CD4-positive, alpha-beta T cell treated with Interleukin-6 at 100 ng/mL for 8 hours (primary cell): ENCODE results near the gene LUC7L.
"Not testable (repeated sequence)": the region's sequence is repeated elsewhere in the genome, so short reads cannot be mapped to it uniquely, and the experiment has no call there.

Source experiments
- DNase-seq: peaks from one replicate; pipeline ENCODE4 v3.0.0-alpha.2; 2020; ENCODE audit warnings: mixed read lengths, low spot score

The LUC7L gene

GRCh38 chr16:179211-180092 lies 49.8 kb downstream of the LUC7L start:
- no peak for DNase-seq

DNA sequence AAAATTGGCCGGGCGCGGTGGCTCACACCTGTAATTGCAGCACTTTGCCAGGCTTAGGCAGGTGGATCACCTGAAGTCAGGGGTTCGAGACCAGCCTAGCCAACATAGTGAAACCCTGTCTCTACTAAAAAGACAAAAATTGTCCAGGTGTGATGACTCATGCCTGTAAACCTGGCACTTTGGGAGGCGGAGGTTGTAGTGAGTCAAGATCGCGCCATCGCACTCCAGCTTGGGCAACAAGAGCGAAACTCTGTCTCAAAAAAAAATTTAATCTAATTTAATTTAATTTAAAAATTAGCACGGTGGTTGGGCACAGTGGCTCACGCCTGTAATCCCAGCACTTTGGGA lies 50.6 kb downstream of the LUC7L start:
- DNase-seq = no peak

DNA sequence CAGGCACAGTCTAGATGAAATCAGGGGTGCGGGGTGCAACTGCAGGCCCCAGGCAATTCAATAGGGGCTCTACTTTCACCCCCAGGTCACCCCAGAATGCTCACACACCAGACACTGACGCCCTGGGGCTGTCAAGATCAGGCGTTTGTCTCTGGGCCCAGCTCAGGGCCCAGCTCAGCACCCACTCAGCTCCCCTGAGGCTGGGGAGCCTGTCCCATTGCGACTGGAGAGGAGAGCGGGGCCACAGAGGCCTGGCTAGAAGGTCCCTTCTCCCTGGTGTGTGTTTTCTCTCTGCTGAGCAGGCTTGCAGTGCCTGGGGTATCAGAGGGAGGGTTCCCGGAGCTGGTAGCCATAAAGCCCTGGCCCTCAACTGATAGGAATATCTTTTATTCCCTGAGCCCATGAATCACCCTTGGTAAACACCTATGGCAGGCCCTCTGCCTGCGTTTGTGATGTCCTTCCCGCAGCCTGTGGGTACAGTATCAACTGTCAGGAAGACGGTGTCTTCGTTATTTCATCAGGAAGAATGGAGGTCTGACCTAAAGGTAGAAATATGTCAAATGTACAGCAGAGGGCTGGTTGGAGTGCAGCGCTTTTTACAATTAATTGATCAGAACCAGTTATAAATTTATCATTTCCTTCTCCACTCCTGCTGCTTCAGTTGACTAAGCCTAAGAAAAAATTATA lies 51.1 kb downstream of the LUC7L start:
- DNase-seq = no peak

GRCh38 chr16:177394-177822 lies 51.8 kb downstream of the LUC7L start:
- DNase-seq = no peak

DNA sequence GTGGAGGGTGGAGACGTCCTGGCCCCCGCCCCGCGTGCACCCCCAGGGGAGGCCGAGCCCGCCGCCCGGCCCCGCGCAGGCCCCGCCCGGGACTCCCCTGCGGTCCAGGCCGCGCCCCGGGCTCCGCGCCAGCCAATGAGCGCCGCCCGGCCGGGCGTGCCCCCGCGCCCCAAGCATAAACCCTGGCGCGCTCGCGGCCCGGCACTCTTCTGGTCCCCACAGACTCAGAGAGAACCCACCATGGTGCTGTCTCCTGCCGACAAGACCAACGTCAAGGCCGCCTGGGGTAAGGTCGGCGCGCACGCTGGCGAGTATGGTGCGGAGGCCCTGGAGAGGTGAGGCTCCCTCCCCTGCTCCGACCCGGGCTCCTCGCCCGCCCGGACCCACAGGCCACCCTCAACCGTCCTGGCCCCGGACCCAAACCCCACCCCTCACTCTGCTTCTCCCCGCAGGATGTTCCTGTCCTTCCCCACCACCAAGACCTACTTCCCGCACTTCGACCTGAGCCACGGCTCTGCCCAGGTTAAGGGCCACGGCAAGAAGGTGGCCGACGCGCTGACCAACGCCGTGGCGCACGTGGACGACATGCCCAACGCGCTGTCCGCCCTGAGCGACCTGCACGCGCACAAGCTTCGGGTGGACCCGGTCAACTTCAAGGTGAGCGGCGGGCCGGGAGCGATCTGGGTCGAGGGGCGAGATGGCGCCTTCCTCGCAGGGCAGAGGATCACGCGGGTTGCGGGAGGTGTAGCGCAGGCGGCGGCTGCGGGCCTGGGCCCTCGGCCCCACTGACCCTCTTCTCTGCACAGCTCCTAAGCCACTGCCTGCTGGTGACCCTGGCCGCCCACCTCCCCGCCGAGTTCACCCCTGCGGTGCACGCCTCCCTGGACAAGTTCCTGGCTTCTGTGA lies 52.5 kb downstream of the LUC7L start, which contains the start of gene HBA1:
Gene HBA1, plus strand, starts transcription at position 204 of the 906 bp plus-strand sequence. Its CDS starts 37 bp downstream, at position 241.
- not testable (repeated sequence) for DNase-seq

DNA sequence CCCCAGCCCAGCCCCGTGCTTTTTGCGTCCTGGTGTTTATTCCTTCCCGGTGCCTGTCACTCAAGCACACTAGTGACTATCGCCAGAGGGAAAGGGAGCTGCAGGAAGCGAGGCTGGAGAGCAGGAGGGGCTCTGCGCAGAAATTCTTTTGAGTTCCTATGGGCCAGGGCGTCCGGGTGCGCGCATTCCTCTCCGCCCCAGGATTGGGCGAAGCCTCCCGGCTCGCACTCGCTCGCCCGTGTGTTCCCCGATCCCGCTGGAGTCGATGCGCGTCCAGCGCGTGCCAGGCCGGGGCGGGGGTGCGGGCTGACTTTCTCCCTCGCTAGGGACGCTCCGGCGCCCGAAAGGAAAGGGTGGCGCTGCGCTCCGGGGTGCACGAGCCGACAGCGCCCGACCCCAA lies 53.2 kb downstream of the LUC7L start:
- not testable (repeated sequence) for DNase-seq

DNA sequence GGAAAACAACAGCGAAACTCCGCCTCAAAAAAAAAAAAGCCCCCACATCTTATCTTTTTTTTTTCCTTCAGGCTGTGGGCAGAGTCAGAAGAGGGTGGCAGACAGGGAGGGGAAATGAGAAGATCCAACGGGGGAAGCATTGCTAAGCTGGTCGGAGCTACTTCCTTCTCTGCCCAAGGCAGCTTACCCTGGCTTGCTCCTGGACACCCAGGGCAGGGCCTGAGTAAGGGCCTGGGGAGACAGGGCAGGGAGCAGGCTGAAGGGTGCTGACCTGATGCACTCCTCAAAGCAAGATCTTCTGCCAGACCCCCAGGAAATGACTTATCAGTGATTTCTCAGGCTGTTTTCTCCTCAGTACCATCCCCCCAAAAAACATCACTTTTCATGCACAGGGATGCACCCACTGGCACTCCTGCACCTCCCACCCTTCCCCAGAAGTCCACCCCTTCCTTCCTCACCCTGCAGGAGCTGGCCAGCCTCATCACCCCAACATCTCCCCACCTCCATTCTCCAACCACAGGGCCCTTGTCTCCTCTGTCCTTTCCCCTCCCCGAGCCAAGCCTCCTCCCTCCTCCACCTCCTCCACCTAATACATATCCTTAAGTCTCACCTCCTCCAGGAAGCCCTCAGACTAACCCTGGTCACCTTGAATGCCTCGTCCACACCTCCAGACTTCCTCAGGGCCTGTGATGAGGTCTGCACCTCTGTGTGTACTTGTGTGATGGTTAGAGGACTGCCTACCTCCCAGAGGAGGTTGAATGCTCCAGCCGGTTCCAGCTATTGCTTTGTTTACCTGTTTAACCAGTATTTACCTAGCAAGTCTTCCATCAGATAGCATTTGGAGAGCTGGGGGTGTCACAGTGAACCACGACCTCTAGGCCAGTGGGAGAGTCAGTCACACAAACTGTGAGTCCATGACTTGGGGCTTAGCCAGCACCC lies 54.0 kb downstream of the LUC7L start:
- DNase-seq = no peak

DNA sequence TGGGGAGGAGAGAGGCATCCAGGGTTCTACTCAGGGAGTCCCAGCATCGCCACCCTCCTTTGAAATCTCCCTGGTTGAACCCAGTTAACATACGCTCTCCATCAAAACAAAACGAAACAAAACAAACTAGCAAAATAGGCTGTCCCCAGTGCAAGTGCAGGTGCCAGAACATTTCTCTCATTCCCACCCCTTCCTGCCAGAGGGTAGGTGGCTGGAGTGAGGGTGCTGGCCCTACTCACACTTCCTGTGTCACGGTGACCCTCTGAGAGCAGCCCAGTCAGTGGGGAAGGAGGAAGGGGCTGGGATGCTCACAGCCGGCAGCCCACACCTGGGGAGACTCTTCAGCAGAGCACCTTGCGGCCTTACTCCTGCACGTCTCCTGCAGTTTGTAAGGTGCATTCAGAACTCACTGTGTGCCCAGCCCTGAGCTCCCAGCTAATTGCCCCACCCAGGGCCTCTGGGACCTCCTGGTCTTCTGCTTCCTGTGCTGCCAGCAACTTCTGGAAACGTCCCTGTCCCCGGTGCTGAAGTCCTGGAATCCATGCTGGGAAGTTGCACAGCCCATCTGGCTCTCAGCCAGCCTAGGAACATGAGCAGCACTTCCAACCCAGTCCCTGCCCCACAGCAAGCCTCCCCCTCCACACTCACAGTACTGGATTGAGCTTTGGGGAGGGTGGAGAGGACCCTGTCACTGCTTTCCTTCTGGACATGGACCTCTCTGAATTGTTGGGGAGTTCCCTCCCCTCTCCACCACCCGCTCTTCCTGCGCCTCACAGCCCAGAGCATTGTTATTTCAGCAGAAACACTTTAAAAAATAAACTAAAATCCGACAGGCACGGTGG lies 55.1 kb downstream of the LUC7L start:
- DNase-seq = not testable (repeated sequence)

- not testable (repeated sequence) for DNase-seq
Observed at GRCh38 chr16:173211-173854, 55.9 kb downstream of the LUC7L start.

GRCh38 chr16:172374-172941 lies 56.8 kb downstream of the LUC7L start, which contains the start of gene HBA2:
HBA2 (plus strand) TSS chr16:172876; CDS start chr16:172913, 37 bp downstream.
- not testable (repeated sequence) for DNase-seq

- no peak for DNase-seq
Observed at GRCh38 chr16:170788-171187, 58.5 kb downstream of the LUC7L start.

GRCh38 chr16:170088-170507 lies 59.2 kb downstream of the LUC7L start:
- not testable (repeated sequence) for DNase-seq

DNA sequence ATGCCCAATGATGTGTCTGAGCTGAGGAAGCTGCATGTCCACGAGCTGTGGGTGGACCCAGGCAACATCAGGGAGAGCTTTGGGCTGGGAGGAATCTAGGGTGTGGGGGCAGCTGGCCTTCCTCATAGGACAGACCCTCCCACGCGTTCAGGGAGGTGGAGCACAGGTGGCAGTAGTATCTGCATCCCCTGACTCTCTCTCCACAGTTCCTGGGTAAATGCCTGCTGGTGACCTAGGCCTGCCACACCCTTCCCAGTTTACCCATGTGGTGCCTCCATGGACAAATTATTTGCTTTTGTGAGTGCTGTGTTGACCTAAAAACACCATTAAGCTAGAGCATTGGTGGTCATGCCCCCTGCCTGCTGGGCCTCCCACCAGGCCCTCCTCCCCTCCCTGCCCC lies 60.2 kb downstream of the LUC7L start:
- DNase-seq = no peak

DNA sequence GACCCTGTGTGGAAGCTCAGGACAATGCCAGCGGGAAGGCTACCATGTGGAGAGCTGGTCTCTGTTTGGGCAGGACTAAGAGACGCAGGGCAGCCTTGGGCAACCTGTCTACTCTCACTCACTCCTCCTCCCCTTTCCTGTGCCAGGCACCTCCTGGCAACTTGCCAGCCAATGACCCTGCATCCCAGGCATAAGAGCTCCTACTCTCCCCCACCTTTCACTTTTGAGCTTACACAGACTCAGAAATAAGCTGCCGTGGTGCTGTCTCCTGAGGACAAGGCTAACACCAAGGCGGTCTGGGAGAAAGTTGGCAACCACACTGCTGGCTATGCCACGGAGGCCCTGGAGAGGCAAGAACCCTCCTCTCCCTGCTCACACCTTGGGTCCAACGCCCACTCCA lies 60.8 kb downstream of the LUC7L start:
- DNase-seq = no peak

DNA sequence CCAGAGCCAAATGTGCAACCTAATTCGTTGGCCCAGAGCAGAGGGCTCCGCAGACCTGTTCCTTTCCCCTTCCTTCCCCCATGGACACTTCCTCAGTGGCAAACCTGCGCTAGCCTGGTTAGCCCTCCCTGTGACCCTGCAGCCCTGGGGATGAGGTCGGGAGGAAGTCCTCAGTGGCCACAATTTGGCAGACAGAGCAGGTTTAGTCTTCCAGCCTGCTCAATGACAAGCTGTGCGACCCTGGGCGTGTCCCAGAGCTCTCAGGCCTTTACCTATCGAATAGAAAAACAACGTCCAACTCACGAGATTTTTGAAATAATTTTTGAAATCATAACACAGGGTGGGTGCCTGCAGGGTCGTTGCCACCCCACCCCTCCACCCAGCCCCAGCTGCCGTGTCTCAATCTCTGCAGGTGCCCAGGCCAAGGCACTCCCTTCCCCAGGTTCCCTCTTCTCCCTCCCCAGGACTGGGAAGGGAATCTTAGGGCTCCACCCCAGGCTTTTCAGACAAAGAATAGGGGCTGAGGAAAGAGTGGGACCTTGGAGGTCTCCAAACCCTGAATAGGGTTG lies 62.0 kb downstream of the LUC7L start:
- DNase-seq = no peak

- no peak for DNase-seq
Observed at GRCh38 chr16:166375-167121, 62.7 kb downstream of the LUC7L start.

DNA sequence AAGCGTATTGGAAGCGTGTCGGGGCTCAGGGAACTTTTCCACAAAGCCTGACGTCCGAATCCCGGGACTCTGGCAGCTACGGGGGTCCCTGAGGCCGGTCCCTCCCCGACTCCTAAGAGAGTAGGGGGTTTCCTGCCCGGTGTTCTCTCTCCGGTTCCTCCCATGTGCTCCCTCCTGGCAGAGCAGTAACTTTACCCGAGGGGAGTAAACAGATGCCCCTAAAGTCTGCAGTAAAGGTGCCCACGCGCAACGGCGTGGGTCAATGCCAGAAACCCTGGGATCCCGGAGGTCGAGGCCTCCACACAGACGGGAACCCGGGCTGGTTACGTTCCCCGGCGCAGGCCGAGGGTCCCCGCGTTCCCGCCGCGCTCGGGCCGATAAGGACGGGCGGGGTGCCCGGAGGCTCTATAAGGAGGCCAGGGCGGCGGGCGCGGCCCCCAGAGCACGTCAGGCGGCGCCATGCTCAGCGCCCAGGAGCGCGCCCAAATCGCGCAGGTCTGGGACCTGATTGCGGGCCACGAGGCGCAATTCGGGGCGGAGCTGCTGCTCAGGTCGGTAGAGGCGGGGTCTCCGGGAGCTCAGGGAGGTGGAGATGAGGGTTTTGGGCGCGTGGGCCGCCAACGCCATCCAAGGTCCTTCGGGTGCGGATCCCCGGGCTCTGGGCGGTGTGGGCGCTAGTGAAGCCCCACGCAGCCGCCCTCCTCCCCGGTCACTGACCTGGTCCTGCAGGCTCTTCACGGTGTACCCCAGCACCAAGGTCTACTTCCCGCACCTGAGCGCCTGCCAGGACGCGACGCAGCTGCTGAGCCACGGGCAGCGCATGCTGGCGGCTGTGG lies 63.5 kb downstream of the LUC7L start, which contains the start of gene HBM:
Gene HBM, plus strand, starts transcription at position 440 of the 836 bp plus-strand sequence. Its CDS starts 20 bp downstream, at position 460.
- no peak for DNase-seq
